DOHH2 (cell line): Measurements from ENCODE around the gene GNB3.

Experiments
- H3F3A ChIP-seq: fragments of 200-600 bp; sonication (generic), shearing (Covaris generic); 2 replicates; pipeline ENCODE4 v1.6.0; 2016; ENCODE audit warnings: antibody characterized with exemption, mild to moderate bottlenecking; ENCODE audit not compliant: control insufficient read depth, insufficient read depth
- H3K27ac ChIP-seq: fragments of 200-600 bp; sonication (generic); 2 replicates; pipeline ENCODE4 v1.5.1; 2014; ENCODE audit warnings: low read depth, mild to moderate bottlenecking, low read length, moderate library complexity
- H3K27me3 ChIP-seq: fragments of 200-600 bp; sonication (generic); 2 replicates; pipeline ENCODE4 v1.6.1; 2014; ENCODE audit warnings: mild to moderate bottlenecking, low read length, mixed read lengths; ENCODE audit not compliant: control insufficient read depth
- H3K36me3 ChIP-seq: fragments of 200-600 bp; sonication (generic); 2 replicates; pipeline ENCODE4 v1.6.1; 2014; ENCODE audit warnings: mild to moderate bottlenecking, low read length, moderate library complexity, mixed read lengths; ENCODE audit not compliant: control insufficient read depth
- H3K4me1 ChIP-seq: fragments of 200-600 bp; sonication (generic); 2 replicates; pipeline ENCODE4 v1.6.1; 2014; ENCODE audit warnings: mild to moderate bottlenecking, low read length, mixed read lengths; ENCODE audit not compliant: control insufficient read depth
- H3K4me2 ChIP-seq: fragments of 200-600 bp; sonication (generic); 2 replicates; pipeline ENCODE4 v1.6.0; 2014; ENCODE audit warnings: mild to moderate bottlenecking, low read length, moderate library complexity
- H3K4me3 ChIP-seq: fragments of 200-600 bp; sonication (generic); 2 replicates; pipeline ENCODE4 v1.5.1; 2014; ENCODE audit warnings: mild to moderate bottlenecking, low read length, mixed read lengths
- H3K79me2 ChIP-seq: fragments of 200-600 bp; sonication (generic); 2 replicates; pipeline ENCODE4 v1.6.1; 2014; ENCODE audit warnings: mild to moderate bottlenecking, low read length, mixed read lengths; ENCODE audit not compliant: control insufficient read depth
- H3K9me2 ChIP-seq: fragments of 200-600 bp; sonication (generic); replicated peaks from 2 replicates; pipeline ENCODE4 v1.6.1; 2014; ENCODE audit warnings: mild to moderate bottlenecking, low read length, mixed read lengths; ENCODE audit not compliant: control insufficient read depth
- H3K9me3 ChIP-seq: fragments of 200-600 bp; sonication (generic); 2 replicates; pipeline ENCODE4 v1.6.1; 2014; ENCODE audit warnings: antibody characterized with exemption, low read length, mixed read lengths; ENCODE audit not compliant: control insufficient read depth, insufficient read depth
- H4K20me1 ChIP-seq: fragments of 200-600 bp; sonication (generic); 2 replicates; pipeline ENCODE4 v1.6.0; 2014; ENCODE audit warnings: low read depth, mild to moderate bottlenecking, antibody characterized with exemption, low read length, moderate library complexity; ENCODE audit not compliant: control insufficient read depth, insufficient read depth
- CTCF ChIP-seq: fragments of 200-600 bp; sonication (generic); IDR thresholded peaks from one replicate; pipeline ENCODE4 v1.5.1; 2014; ENCODE audit warnings: antibody characterized with exemption, mild to moderate bottlenecking, low read depth, low read length; ENCODE audit not compliant: poor library complexity, severe bottlenecking
- EZH2phosphoT487 ChIP-seq: fragments of 200-600 bp; sonication (generic); IDR thresholded peaks from 2 replicates; pipeline ENCODE4 v1.6.1; 2017; ENCODE audit warnings: borderline replicate concordance, mild to moderate bottlenecking, antibody characterized with exemption, low read length, moderate library complexity, mixed read lengths

The GNB3 gene

GRCh38 chr12:6821591-6822425 lies 18.9 kb upstream of the GNB3 start, which contains the start of gene GPR162:
TSS of gene GPR162 (plus strand) at chr12:6821821. CDS start at chr12:6823899, 2,078 bp downstream.
- Histone ChIP-seq H4K20me1 (no peaks in the 10 kb centered on the region), H3K4me1 (peaks cover 10% of the 10 kb centered on the region), H3K9me2 (no peaks in the 10 kb centered on the region), H3K36me3 (no peaks in the 10 kb centered on the region), H3K27ac (no peak within 1 kb of the TSS), H3F3A (no peaks in the 10 kb centered on the region), H3K79me2 (no peaks in the 10 kb centered on the region), H3K27me3 (peaks cover 68% of the 10 kb centered on the region), H3K4me2 (peak within 1 kb of the TSS; percentile 25), H3K4me3 (no peak within 1 kb of the TSS), H3K9me3 (no peaks in the 10 kb centered on the region)
- TF ChIP-seq CTCF: no peak
- no peak for TF ChIP-seq EZH2phosphoT487

- TF ChIP-seq CTCF (no peak), EZH2phosphoT487 (no peak)
- no peaks in the 10 kb centered on the region for H3K79me2 ChIP-seq
- no peaks in the 10 kb centered on the region for H3F3A ChIP-seq
- H3K36me3 ChIP-seq: no peaks in the 10 kb centered on the region
- H3K4me3 ChIP-seq: no peak overlapping the region
- no peaks in the 10 kb centered on the region for H3K9me2 ChIP-seq
- H3K27ac ChIP-seq: no peak overlapping the region
- no peak overlapping the region for H3K4me2 ChIP-seq
- peaks cover 15% of the 10 kb centered on the region for H3K4me1 ChIP-seq
- no peaks in the 10 kb centered on the region for H4K20me1 ChIP-seq
- H3K27me3 ChIP-seq: peaks cover 76% of the 10 kb centered on the region
- no peaks in the 10 kb centered on the region for H3K9me3 ChIP-seq
Measured at GRCh38 chr12:6822426-6823135, 18.1 kb upstream of the GNB3 start.

GRCh38 chr12:6823182-6824084 lies 17.3 kb upstream of the GNB3 start:
- H3K4me2 ChIP-seq: no peak overlapping the region
- no peak for TF ChIP-seq CTCF
- no peak for TF ChIP-seq EZH2phosphoT487
- H3K4me1 ChIP-seq: peaks cover 21% of the 10 kb centered on the region
- no peaks in the 10 kb centered on the region for H3K9me2 ChIP-seq
- H3K27ac ChIP-seq: no peak overlapping the region
- no peak overlapping the region for H3K4me3 ChIP-seq
- H3F3A ChIP-seq: no peaks in the 10 kb centered on the region
- peaks cover 82% of the 10 kb centered on the region for H3K27me3 ChIP-seq
- no peaks in the 10 kb centered on the region for H3K79me2 ChIP-seq
- H4K20me1 ChIP-seq: no peaks in the 10 kb centered on the region
- H3K9me3 ChIP-seq: no peaks in the 10 kb centered on the region
- H3K36me3 ChIP-seq: no peaks in the 10 kb centered on the region
